Endothelial cell of umbilical vein (primary cell): Measurements from ENCODE around the gene TNFAIP1. TPM values are rescaled to one million over a fixed set of nuclear protein-coding genes. Genes with fewer than 3 reads are reported as not detected.

Experiments used
- BruUV-seq: library from RNA; stranded (reverse); fragments of 400-500 nt; replicated peaks from 2 replicates; lab custom pipeline; 2021; lab: Mats Ljungman, UMichigan
- CTCF ChIA-PET: fragments of 300-600, 350-600 bp; sonication (Branson Sonifier 250); formaldehyde crosslinking; loops from one replicate; lab custom pipeline; 2021; ENCODE audit warnings: antibody characterized with exemption, inconsistent platforms; lab: Charles Lee
- POLR2A ChIA-PET: fragments of 300-600, 350-600 bp; sonication (Branson Sonifier 250); formaldehyde crosslinking; loops from one replicate; lab custom pipeline; 2021; ENCODE audit warnings: antibody characterized with exemption, inconsistent platforms; lab: Charles Lee
- DNase-seq: peaks from one replicate; pipeline ENCODE4 v3.0.0-alpha.2; 2011; ENCODE audit warnings: low read depth, low spot score
- FAIRE-seq: peaks from 2 replicates; lab custom pipeline; 2011; peaks lifted over from hg19 to GRCh38; lab: Jason Lieb, UNC
- H2AFZ ChIP-seq: 2 replicates; pipeline ENCODE4 v1.6.0; 2012; ENCODE audit warnings: low read depth, low read length, control low read depth, inconsistent platforms
- H3K27ac ChIP-seq: 2 replicates; pipeline ENCODE4 v1.5.1; 2011; ENCODE audit warnings: low read depth, mild to moderate bottlenecking, control low read depth, low read length, moderate library complexity; ENCODE audit not compliant: insufficient read depth
- H3K27me3 ChIP-seq, 2 experiments: 2 replicates each; pipeline versions ENCODE4 v1.6.0 to v1.6.1; 2011; ENCODE audit warnings: low read length in 2 of 2, mixed read lengths in 1 of 2; ENCODE audit not compliant: control insufficient read depth in 2 of 2, insufficient read depth in 2 of 2
- H3K36me3 ChIP-seq, 2 experiments: 2 replicates in 1 of 2; 3 replicates in 1 of 2; pipeline ENCODE4 v1.5.1; 2011; ENCODE audit warnings: low read length in 2 of 2, mild to moderate bottlenecking in 1 of 2, moderate library complexity in 1 of 2; ENCODE audit not compliant: control insufficient read depth in 2 of 2, insufficient read depth in 2 of 2; ENCODE audit errors: extremely low read depth in 1 of 2
- H3K4me1 ChIP-seq: 3 replicates; pipeline ENCODE4 v1.5.1; 2011; ENCODE audit warnings: mild to moderate bottlenecking, low read length; ENCODE audit not compliant: control insufficient read depth, insufficient read depth; ENCODE audit errors: extremely low read depth
- H3K4me2 ChIP-seq: 2 replicates; pipeline ENCODE4 v1.6.1; 2011; ENCODE audit warnings: low read length, control low read depth, mixed read lengths; ENCODE audit not compliant: insufficient read depth
- H3K4me3 ChIP-seq, 3 experiments: fragments of 200-600 bp in 1 of 3; sonication (generic), shearing (Covaris generic) in 1 of 3; replicated peaks in 1 of 3; 2 replicates each; pipeline ENCODE4 v1.5.1; 2011 to 2016; ENCODE audit warnings: control low read depth in 3 of 3, low read length in 3 of 3, mild to moderate bottlenecking in 2 of 3, inconsistent platforms in 1 of 3, low read depth in 1 of 3, moderate library complexity in 1 of 3; ENCODE audit not compliant: insufficient read depth in 1 of 3
- H3K79me2 ChIP-seq: 2 replicates; pipeline ENCODE4 v1.6.0; 2012; ENCODE audit warnings: low read length, inconsistent platforms; ENCODE audit not compliant: control insufficient read depth, insufficient read depth
- H3K9ac ChIP-seq: replicated peaks from 2 replicates; pipeline ENCODE3; 2011; ENCODE audit warnings: low read length, control low read depth; ENCODE audit not compliant: insufficient read depth; ENCODE audit errors: extremely low read depth
- H3K9me1 ChIP-seq: replicated peaks from 3 replicates; pipeline ENCODE4 v1.6.0; 2011; ENCODE audit warnings: mild to moderate bottlenecking, low read length; ENCODE audit not compliant: control insufficient read depth, insufficient read depth; ENCODE audit errors: extremely low read depth
- H3K9me3 ChIP-seq: replicated peaks from 2 replicates; pipeline ENCODE4 v1.5.1; 2012; ENCODE audit warnings: low read length, inconsistent platforms; ENCODE audit not compliant: control insufficient read depth, insufficient read depth
- H4K20me1 ChIP-seq: replicated peaks from 2 replicates; pipeline ENCODE3; 2011; ENCODE audit warnings: mild to moderate bottlenecking, low read length; ENCODE audit not compliant: control insufficient read depth, insufficient read depth; ENCODE audit errors: extremely low read depth
- CTCF ChIP-seq, 2 donors: IDR thresholded peaks; 1 replicate in 1 of 2; 2 replicates in 1 of 2; pipeline ENCODE4 v1.5.1; 2011; ENCODE audit warnings: low read length in 2 of 2, mild to moderate bottlenecking in 2 of 2, moderate library complexity in 2 of 2, control low read depth in 1 of 2, inconsistent platforms in 1 of 2, low read depth in 1 of 2; ENCODE audit not compliant: insufficient read depth in 1 of 2; ENCODE audit errors: extremely low read depth in 1 of 2
- FOS ChIP-seq: IDR thresholded peaks from 2 replicates; pipeline ENCODE4 v1.6.1; 2011; ENCODE audit warnings: mild to moderate bottlenecking, low read length, moderate library complexity, borderline replicate concordance; ENCODE audit not compliant: insufficient read depth
- GATA2 ChIP-seq: IDR thresholded peaks from 2 replicates; pipeline ENCODE4 v1.7.0; 2011; ENCODE audit warnings: low read depth, mild to moderate bottlenecking, moderate library complexity, mixed read lengths, low read length; ENCODE audit not compliant: insufficient read length, insufficient read depth
- JUN ChIP-seq: IDR thresholded peaks from 2 replicates; pipeline ENCODE4 v1.6.1; 2011; ENCODE audit warnings: borderline replicate concordance, low read depth; ENCODE audit not compliant: insufficient read length, insufficient read depth
- MAX ChIP-seq: IDR thresholded peaks from 2 replicates; pipeline ENCODE4 v1.6.1; 2011; ENCODE audit not compliant: insufficient read depth, insufficient read length
- MYC ChIP-seq: IDR thresholded peaks from one replicate; pipeline ENCODE4 v1.6.1; 2011; ENCODE audit warnings: mild to moderate bottlenecking, low read depth, low read length
- POLR2A ChIP-seq: IDR thresholded peaks from 2 replicates; pipeline ENCODE4 v1.6.1; 2012; ENCODE audit warnings: low read depth, mild to moderate bottlenecking, control low read depth, low read length
- dilution Hi-C: fragments of 300-500 bp; cut with MboI; formaldehyde crosslinking; loops from one replicate; pipeline ENCODE4 v1.15.0; 2019; ENCODE audit warnings: low sequenced_read_pairs; ENCODE audit not compliant: extremely low pct_ligation_motif_present
- intact Hi-C: fragments of 100-400 bp; cut with micrococcal nuclease; formaldehyde crosslinking; loops from one replicate; pipeline ENCODE4 v1.10.0; 2022
- polyA plus RNA-seq, 4 experiments: library from polyadenylated mRNA; depleted of rRNA in 3 of 4; stranded (reverse) in 3 of 4; unstranded in 1 of 4; fragments of >200 nt; gene quantifications; 2 replicates each; pipeline versions ENCODE4 v1.2.1 to v1.2.3, GENCODE V29; 2011 to 2012; ENCODE audit warnings: missing spikeins in 1 of 4
- total RNA-seq: library from RNA; stranded (reverse); gene quantifications from 2 replicates; pipeline ENCODE4 v1.2.3, GENCODE V29; 2021

The TNFAIP1 gene
- total and polyA plus RNA-seq, 2 donors (not counting 3 experiments of a cell fraction or from before 2014, with no cell fraction given): 85.7 to 89.6 TPM

GRCh38 chr17:28385406-28385805, 49.8 kb downstream of the TNFAIP1 start:
- POLR2A ChIA-PET: no interaction called here
- dilution Hi-C loops: no loop called here
- Histone ChIP-seq H3K9me1 (no peaks in the 10 kb centered on the region), H3K79me2 (no peaks in the 10 kb centered on the region), H3K36me3 (peaks cover 0 to 2% of the 10 kb centered on the region in 2 experiments), H3K4me3 (no peak overlapping the region), H3K9me3 (no peaks in the 10 kb centered on the region), H4K20me1 (no peaks in the 10 kb centered on the region), H3K27me3 (peaks cover 15 to 17% of the 10 kb centered on the region in 2 experiments), H3K4me1 (peaks cover 12% of the 10 kb centered on the region), H2AFZ (no peak overlapping the region), H3K9ac (no peak overlapping the region), H3K27ac (no peak overlapping the region), H3K4me2 (no peak overlapping the region)
- intact Hi-C loops: no loop called here
- no TSS peak for BruUV-seq
- CTCF ChIA-PET: interaction anchor here (1.2 to 2.7 kb wide), 2 partner anchors 31 to 52 kb away, joined by 4 to 11 read pairs; no protein-coding TSS in a partner anchor
- FAIRE-seq (no peak), DNase-seq (no peak)
- no peak for TF ChIP-seq GATA2
- no peak for TF ChIP-seq JUN
- no peak for TF ChIP-seq MYC
- TF ChIP-seq MAX: no peak
- no peak for TF ChIP-seq POLR2A
- TF ChIP-seq FOS: no peak
- no peak for TF ChIP-seq CTCF (IDR thresholded peaks at IDR 0.05; ENCODE audit: extremely low read depth in 1 of 2, insufficient read depth in 1 of 2, low read depth in 1 of 2, low read length in 2 of 2)
